HepG2 (cell line): ENCODE data around the gene TPSAB1. TPM values are rescaled to one million over a fixed set of nuclear protein-coding genes. Genes with fewer than 3 reads are reported as not detected.

Experiments
- ATAC-seq: fragments of 200-7000 bp; cut with Tn5 transposase; 3 replicates; pipeline ENCODE4 v1.9.1; 2020; ENCODE audit warnings: mild to moderate bottlenecking, moderate library complexity
- BruUV-seq: library from RNA; stranded (reverse); fragments of 400-500 nt; replicated peaks from 2 replicates; lab custom pipeline; 2021; lab: Mats Ljungman, UMichigan
- CTCF ChIA-PET: fragments of 300-600 bp; formaldehyde crosslinking; extraction: SDS; loops from one replicate; lab custom pipeline; 2021; ENCODE audit warnings: low total read pairs, inconsistent platforms, low intra/inter-chr PET ratio; lab: Yijun Ruan, JAX
- POLR2A ChIA-PET: fragments of 350-600 bp; sonication (Branson Sonifier 250); formaldehyde crosslinking; loops from one replicate; lab custom pipeline; 2020; ENCODE audit warnings: antibody characterized with exemption, inconsistent platforms; lab: Yijun Ruan, JAX
- DNase-seq: peaks from one replicate; pipeline ENCODE4 v3.0.0-alpha.2; 2015; ENCODE audit warnings: low spot score
- FAIRE-seq: peaks from 3 replicates; lab custom pipeline; 2011; peaks lifted over from hg19 to GRCh38; lab: Jason Lieb, UNC
- H2AFZ ChIP-seq: one replicate; pipeline ENCODE4 v1.6.1; 2011; ENCODE audit warnings: low read length, inconsistent platforms
- H3K27ac ChIP-seq: fragments of 300-600 bp; 3 replicates; pipeline ENCODE4 v1.8.0; 2011; ENCODE audit warnings: mixed run types, mild to moderate bottlenecking, mixed read lengths, low read length, inconsistent platforms; ENCODE audit not compliant: insufficient read depth; ENCODE audit errors: extremely low read length
- H3K27me3 ChIP-seq, 2 experiments: fragments of 200-600 bp in 1 of 2; 2 replicates in 1 of 2; 3 replicates in 1 of 2; pipeline versions ENCODE4 v1.6.0 to v1.8.0; 2011; ENCODE audit warnings: low read length in 2 of 2, mild to moderate bottlenecking in 2 of 2, moderate library complexity in 2 of 2, inconsistent platforms in 1 of 2; ENCODE audit not compliant: insufficient read depth in 2 of 2, control insufficient read depth in 1 of 2
- H3K36me3 ChIP-seq, 2 experiments: fragments of 200-600 bp in 1 of 2; replicated peaks in 1 of 2; 2 replicates in 1 of 2; 3 replicates in 1 of 2; pipeline versions ENCODE4 v1.5.1 to v1.8.0; 2011; ENCODE audit warnings: low read length in 2 of 2, inconsistent platforms in 1 of 2; ENCODE audit not compliant: insufficient read depth in 2 of 2, control insufficient read depth in 1 of 2
- H3K4me1 ChIP-seq: 2 replicates; pipeline ENCODE4 v1.5.1; 2012; ENCODE audit warnings: low read length, inconsistent platforms; ENCODE audit not compliant: insufficient read depth
- H3K4me2 ChIP-seq: 2 replicates; pipeline ENCODE4 v1.6.0; 2011; ENCODE audit warnings: low read depth, low read length, inconsistent platforms
- H3K4me3 ChIP-seq, 3 experiments: fragments of 200-600 bp in 1 of 3; sonication (generic), shearing (Covaris generic) in 1 of 3; replicated peaks in 1 of 3; 2 replicates each; pipeline ENCODE4 v1.5.1; 2011 to 2016; ENCODE audit warnings: low read length in 3 of 3, inconsistent platforms in 2 of 3, low read depth in 2 of 3, mild to moderate bottlenecking in 2 of 3, control low read depth in 1 of 3, mixed read lengths in 1 of 3; ENCODE audit not compliant: insufficient read depth in 1 of 3
- H3K79me2 ChIP-seq: one replicate; pipeline ENCODE4 v1.6.1; 2011; ENCODE audit warnings: low read length, inconsistent platforms; ENCODE audit not compliant: insufficient read depth
- H3K9ac ChIP-seq: 2 replicates; pipeline ENCODE4 v1.6.0; 2011; ENCODE audit warnings: mild to moderate bottlenecking, low read depth, low read length, inconsistent platforms; ENCODE audit not compliant: insufficient read depth
- H3K9me3 ChIP-seq: 2 replicates; pipeline ENCODE4 v1.5.1; 2012; ENCODE audit warnings: mild to moderate bottlenecking, low read length
- H4K20me1 ChIP-seq: 2 replicates; pipeline ENCODE4 v1.6.0; 2011; ENCODE audit warnings: inconsistent platforms, mild to moderate bottlenecking, low read length, moderate library complexity; ENCODE audit not compliant: insufficient read depth
- KMT2B ChIP-seq: IDR thresholded peaks from 2 replicates; pipeline ENCODE4 v1.6.1; 2016; ENCODE audit warnings: missing genetic modification reagents, missing compliant biosample characterization
- NBN ChIP-seq: fragments of 450-650 bp; conservative IDR thresholded peaks from 2 replicates; pipeline ENCODE4 v1.6.1; 2017
- NCOA2 ChIP-seq: sonication (generic); formaldehyde crosslinking; IDR thresholded peaks from 2 replicates; pipeline ENCODE4 v1.8.0; 2022; ENCODE audit warnings: inconsistent platforms
- SMAD1 ChIP-seq: sonication (generic); formaldehyde crosslinking; IDR thresholded peaks from 2 replicates; pipeline ENCODE4 v1.4.0; 2020; ENCODE audit warnings: missing genetic modification reagents, low read depth, mild to moderate bottlenecking, borderline replicate concordance
- SNAPC5 ChIP-seq: sonication (generic); formaldehyde crosslinking; IDR thresholded peaks from 2 replicates; pipeline ENCODE4 v1.8.1; 2023; ENCODE audit warnings: mild to moderate bottlenecking, missing genetic modification reagents, borderline replicate concordance
- ZBTB26 ChIP-seq: IDR thresholded peaks from 2 replicates; pipeline ENCODE4 v1.6.1; 2016; ENCODE audit warnings: missing compliant biosample characterization, missing genetic modification reagents, borderline replicate concordance
- ZNF546 ChIP-seq: sonication (generic); formaldehyde crosslinking; conservative IDR thresholded peaks from 2 replicates; pipeline ENCODE4 v1.8.1; 2023; ENCODE audit warnings: mild to moderate bottlenecking, missing genetic modification reagents
- ZNF598 ChIP-seq: sonication (generic); formaldehyde crosslinking; IDR thresholded peaks from 2 replicates; pipeline ENCODE4 v1.5.1; 2020; ENCODE audit warnings: mild to moderate bottlenecking, missing genetic modification reagents, borderline replicate concordance
- ZNF615 ChIP-seq: sonication (generic); formaldehyde crosslinking; IDR thresholded peaks from 2 replicates; pipeline ENCODE4 v1.5.0; 2020; ENCODE audit warnings: mild to moderate bottlenecking, missing genetic modification reagents, borderline replicate concordance
- WGBS: methylation state at CpG from one replicate; pipeline ENCODE4 v1.1.6; 2017; ENCODE audit warnings: low lambda C conversion rate; 5-methylcytosine and 5-hydroxymethylcytosine counted together
- in situ Hi-C: cut with HindIII; loops from 2 replicates; pipeline ENCODE4 v1.10.0; 2017; ENCODE audit warnings: low pct_unique_long_range_greater_than_20kb; ENCODE audit not compliant: extremely low pct_ligation_motif_present
- intact Hi-C: fragments of 100-400 bp; cut with micrococcal nuclease; formaldehyde crosslinking; loops from one replicate; pipeline ENCODE4 v1.10.0; 2022; ENCODE audit not compliant: unreplicated experiment
- polyA plus RNA-seq, 8 experiments: library from polyadenylated mRNA; depleted of rRNA in 3 of 8; stranded (reverse) in 7 of 8; unstranded in 1 of 8; fragments of >200 nt; fragmentation: Illumina TruSeq in 4 of 8; extraction: Trizol in 4 of 8; gene quantifications; 2 replicates each; pipeline versions ENCODE4 v1.2.1 to v1.2.3, GENCODE V29; 2011 to 2016; ENCODE audit warnings: low read depth in 4 of 8, missing spikeins in 1 of 8, mixed read lengths in 1 of 8; ENCODE audit not compliant: insufficient read depth in 1 of 8
- total RNA-seq, 5 experiments: library from RNA; depleted of rRNA; stranded (reverse); fragments of >200 nt; fragmentation: Illumina TruSeq; extraction: Trizol; gene quantifications; 2 replicates each; pipeline ENCODE4 v1.2.3, GENCODE V29; 2016; ENCODE audit warnings: low read depth in 1 of 5

Gene TPSAB1
- total and polyA plus RNA-seq, 2 of the 13 experiments (the other 11 are each of a cell fraction or from before 2014, with no cell fraction given): 0.12 TPM; not detected in 1

GRCh38 chr16:1273816-1274215, 33.3 kb downstream of the TPSAB1 start:
- TF ChIP-seq NBN: no peak
- no peak for TF ChIP-seq SNAPC5 (CRISPR knock-in tag)
- no peak for TF ChIP-seq SMAD1 (CRISPR knock-in tag)
- Histone ChIP-seq H4K20me1 (no peaks in the 10 kb centered on the region), H3K79me2 (no peaks in the 10 kb centered on the region), H2AFZ (no peak overlapping the region), H3K9me3 (no peaks in the 10 kb centered on the region), H3K9ac (no peak overlapping the region), H3K4me3 (no peak overlapping the region), H3K4me2 (no peak overlapping the region), H3K27ac (no peak overlapping the region), H3K4me1 (peaks cover 11% of the 10 kb centered on the region; the same call in 1 of the 2 replicates), H3K36me3 (no peaks in the 10 kb centered on the region), H3K27me3 (peaks cover 18 to 57% of the 10 kb centered on the region in 2 experiments)
- 60% methylated on average over 2 of the region's 15 CpGs for WGBS
- FAIRE-seq: no peak
- BruUV-seq: no TSS peak
- DNase-seq: no peak
- POLR2A ChIA-PET: no interaction called here
- CTCF ChIA-PET: no interaction called here
- intact Hi-C loops: no loop called here
- no peak for ATAC-seq
- in situ Hi-C loops: no loop called here

- no TSS peak for BruUV-seq
- no peaks in the 10 kb centered on the region for H4K20me1 ChIP-seq
- TF ChIP-seq KMT2B (no peak), ZNF546 (no peak), ZNF615 (CRISPR knock-in tag) (no peak), ZBTB26 (CRISPR knock-in tag) (peak; percentile 74; the same call in 1 of the 2 replicates), NCOA2 (CRISPR knock-in tag) (no peak), ZNF598 (CRISPR knock-in tag) (no peak)
- TF ChIP-seq, all 625 proteins: peak for 1
- ChIA-PET POLR2A (no interaction called here), CTCF (no interaction called here)
- intact Hi-C loops: no loop called here
- ATAC-seq (no peak), FAIRE-seq (no peak), DNase-seq (no peak)
- Histone ChIP-seq H3K4me3 (no peak overlapping the region), H2AFZ (no peak overlapping the region), H3K4me1 (peaks cover 11% of the 10 kb centered on the region; the same call in 1 of the 2 replicates), H3K79me2 (no peaks in the 10 kb centered on the region), H3K27ac (no peak overlapping the region), H3K4me2 (no peak overlapping the region), H3K27me3 (peaks cover 22 to 63% of the 10 kb centered on the region in 2 experiments), H3K36me3 (no peaks in the 10 kb centered on the region), H3K9ac (no peak overlapping the region), H3K9me3 (no peaks in the 10 kb centered on the region)
- in situ Hi-C loops: no loop called here
- 61% methylated on average over 7 of the region's 7 CpGs for WGBS
Observed at GRCh38 chr16:1274767-1275166, 34.3 kb downstream of the TPSAB1 start.
